HG02798 (cell line): ENCODE measurements around the gene GHR.
"Not testable (repeated sequence)": the region's sequence is repeated elsewhere in the genome, so short reads cannot be mapped to it uniquely, and the experiment has no call there.

ENCODE experiments used
- ATAC-seq: cut with Tn5 transposase; IDR thresholded peaks from one replicate; pipeline ENCODE4 v1.9.1; 2021; ENCODE audit warnings: mild to moderate bottlenecking; ENCODE audit not compliant: unreplicated experiment, poor library complexity

The GHR gene

DNA sequence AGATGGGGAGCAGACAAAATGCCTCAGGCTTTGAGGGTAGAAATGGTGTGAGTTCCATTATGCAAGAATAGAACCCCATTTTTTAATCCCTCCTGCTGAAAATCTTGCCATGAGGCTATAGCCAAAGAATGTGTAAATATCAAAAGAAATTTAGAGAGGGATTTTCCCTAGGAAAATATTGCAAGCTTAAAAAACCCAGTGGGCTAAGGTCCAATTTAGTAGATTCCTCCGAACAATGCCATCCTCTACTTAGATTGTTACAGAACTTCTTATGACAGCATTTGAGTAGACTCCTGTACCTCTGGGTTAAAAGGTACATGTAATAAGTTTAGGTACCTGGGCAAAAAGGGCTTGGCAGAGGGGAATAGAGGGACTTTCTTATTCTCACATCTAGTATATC lies 138.4 kb downstream of the GHR start:
- ATAC-seq = no peak

DNA sequence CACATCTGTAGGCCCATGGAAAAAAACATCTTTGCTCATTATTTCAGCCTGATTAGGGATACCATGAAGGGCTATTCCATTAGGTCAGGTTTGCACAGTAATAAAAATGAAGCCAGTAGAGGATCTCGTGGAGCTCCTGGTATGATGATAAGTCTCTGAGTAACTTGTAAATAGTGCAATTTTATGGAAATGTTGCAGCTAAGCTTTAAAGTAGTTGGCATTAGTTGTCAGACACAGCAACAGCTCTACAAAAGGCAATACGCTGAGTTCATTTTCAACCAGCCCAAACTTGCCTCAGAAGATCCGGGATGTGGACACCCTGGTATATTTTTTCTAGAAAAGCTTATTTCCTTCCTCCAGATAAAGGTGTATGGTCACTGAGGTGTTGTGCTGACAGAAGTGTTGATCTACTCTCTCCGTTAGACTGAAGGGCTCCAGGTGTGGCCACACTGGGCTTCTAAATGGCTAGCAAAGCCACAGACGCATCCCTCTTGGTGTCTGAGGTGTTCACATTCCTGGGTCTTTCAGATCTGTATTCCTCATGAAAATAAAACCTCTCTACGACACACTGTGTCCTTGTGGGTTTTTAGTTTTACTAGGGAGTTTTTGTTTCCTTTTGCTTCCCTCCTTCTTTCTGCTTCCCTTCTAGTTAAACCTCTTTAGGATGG lies 141.6 kb downstream of the GHR start:
- ATAC-seq = no peak

DNA sequence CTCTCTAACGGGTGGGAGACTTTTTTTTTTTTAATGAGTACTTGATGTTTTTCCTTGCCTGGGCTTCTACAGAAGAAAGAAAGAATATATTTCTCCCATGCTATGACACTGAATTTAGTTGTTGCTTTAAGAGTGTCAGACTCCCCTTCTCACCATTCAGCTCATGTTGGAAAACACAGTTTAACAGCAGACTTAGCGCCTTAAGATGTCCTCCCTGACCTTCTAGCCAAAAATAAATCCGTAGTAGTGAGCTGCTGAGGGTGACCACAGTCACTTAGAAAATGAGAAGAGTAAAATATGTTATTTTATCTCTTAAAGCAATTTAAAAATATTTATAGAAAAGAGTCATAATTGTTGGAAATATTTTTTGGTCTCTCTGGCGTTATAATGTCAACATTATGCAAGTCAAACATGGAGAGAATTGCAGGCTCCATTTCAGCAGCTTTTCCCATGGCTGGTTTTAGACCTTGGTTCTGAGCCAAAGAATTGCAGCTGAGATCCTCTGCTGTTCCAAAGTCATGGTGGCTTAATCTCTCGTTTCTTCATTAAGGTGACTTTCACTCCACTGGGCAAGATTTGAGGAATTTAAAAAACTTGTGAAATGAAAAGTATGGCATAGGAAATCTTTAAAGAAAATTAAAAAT lies 143.5 kb downstream of the GHR start:
- ATAC-seq = no peak

DNA sequence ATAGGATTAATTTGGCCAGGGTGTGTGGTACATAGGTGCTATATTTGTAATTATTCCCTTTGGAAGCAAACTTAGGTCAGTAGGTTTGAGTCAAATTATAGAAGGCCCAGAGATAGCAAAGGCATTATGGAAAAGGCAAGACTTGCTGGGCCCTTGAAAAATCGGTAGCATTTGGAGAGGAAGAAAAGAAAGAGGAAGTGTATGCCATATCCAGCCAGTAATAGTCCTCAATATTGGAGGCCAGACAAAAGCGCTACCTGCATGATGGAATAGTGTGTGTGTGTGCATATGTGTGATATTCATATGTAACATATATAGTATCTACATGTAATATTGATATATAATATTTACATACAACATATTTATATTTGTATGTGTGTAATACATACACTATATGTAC lies 146.1 kb downstream of the GHR start:
- no peak for ATAC-seq

DNA sequence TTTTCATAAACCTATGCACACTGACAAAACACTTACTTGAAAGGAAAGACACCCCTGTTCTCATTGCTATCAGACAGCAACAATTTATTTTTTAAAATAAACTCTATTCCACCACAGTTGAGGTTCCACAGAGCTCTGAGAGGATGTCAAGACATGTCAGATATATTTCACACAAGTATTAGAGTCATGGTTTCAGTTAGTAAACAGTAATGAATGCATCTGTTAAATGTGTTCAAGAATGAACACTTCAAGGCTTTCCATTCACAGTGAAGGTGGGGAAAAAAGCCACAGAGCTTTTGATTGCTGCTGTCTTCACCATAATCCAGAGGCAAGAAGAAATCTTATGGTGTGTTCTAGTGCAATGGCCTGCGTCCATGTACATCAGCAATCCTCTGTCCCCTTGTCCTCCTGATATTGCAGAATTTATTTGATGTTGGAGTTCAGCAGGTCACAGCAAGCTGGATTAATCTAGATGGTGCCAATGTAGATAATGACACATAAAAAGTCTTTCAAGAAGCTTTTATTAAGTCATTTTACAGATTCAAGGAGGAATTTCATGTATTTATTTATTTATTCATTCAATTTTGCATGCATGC lies 146.8 kb downstream of the GHR start:
- no peak for ATAC-seq

DNA sequence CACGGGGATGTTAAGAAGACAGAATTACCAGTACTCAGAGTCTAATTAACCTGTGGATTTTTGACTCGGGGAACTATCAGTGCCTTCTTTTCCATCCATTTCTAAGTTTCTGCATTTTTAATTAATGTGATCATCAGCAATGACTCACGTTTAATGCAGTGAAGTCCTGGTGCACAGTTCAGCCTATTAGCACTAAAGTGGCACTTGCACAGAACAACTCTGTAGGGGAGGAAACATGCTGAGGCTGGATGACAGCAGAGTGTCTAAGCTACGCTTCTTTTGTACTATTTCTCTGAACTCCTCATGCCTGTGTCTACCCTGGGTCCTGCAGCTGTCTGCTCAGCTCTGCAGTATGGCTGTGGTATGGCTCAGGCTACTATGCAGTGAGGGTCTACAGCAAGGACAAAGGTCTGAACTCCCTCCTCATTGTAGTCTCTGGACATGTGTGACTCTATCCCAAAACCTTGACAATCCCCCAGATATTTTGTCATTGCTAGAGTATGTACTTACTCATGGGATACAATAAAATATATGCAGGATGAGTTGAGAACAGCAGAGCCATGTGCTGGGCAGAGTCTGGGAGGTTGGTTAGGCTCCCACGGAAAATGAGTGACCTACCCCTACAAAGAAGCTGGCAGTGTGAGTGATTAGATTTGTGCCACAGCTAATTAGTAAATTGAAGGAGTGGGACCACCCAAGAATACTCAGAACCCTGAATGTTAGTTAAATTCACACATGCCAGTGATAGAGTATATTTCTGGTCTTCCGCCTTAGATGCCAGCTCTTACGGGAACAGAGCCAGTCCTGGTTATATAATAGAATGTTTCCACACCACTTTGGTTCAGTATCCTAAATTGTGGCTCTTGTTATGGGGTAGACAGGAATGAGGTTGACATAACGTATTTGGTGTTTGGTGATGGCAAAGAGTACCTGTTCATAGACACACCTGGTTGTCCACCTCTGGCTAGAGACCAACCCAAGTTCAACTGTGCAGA lies 148.0 kb downstream of the GHR start:
- ATAC-seq = no peak

DNA sequence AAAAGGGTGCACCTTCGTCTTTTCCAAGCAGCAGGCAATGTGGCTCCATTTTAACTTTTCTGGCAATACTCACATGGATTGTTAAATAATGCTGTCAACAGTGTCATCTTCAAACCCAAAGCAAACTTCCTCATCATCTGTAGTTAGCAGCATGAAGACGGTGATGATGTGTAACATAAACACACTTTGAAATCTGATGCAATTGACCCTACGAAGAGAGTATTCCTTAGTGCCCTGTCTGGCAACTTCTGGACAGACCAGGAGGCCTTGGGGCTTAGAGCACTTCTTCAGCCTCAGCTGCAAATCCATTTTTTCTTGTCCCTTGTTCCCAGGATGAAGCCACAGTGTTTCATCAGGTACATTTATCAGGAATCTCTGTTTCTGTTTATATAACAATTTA lies 149.1 kb downstream of the GHR start:
- no peak for ATAC-seq

DNA sequence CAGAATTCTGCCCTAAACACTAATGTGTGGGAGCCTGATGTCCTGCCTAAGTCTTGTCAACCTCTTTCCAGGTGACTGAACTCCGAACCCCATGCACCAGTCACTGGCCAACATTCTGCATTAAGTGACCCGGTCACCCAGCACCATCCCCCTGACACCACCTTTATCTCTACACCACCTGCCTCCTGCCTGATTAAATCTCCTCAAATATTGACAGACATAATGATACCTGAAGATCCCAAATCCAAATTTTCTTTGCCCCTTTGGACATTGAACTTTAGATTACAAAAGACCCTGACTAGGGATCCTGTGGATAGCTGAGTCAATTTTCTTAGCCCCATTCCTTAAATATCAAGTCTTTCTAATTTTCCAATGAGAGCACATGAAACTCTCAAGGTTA lies 150.1 kb downstream of the GHR start:
- ATAC-seq = no peak

DNA sequence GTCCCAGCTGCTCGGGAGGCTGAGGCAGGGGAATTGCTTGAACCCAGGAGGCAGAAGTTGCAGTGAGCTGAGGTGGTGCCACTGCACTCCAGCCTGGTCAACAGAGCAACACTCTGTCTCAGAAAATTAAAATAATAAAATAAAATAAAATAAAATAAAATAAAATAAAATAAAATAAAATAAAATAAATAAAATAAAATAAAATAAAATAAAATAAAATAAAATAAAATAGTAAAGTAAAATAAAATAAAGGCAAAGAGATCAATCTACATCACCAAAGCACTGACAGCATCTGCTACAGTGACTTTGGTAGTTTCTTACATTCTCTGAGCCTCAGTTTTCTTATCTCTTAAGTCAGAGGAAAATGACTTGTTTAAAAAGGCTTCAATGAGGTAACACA lies 152.7 kb downstream of the GHR start:
- not testable (repeated sequence) for ATAC-seq

DNA sequence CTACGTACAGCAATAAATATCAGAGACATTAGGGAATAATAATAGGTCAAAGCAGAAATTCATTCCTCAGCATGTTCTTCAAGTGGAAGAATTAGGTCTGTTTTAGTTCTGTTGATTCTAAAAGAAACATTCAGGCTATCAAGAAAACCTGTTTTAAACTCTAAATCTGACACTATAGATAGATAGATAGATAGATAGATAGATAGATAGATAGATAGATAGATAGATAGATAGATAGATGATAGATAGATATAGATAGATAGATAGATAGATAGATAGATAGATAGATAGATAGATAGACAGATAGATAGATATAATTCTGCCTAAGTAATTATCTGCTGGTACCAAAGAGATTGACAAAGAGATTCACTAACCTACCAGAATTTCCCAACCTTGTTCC lies 155.7 kb downstream of the GHR start:
- ATAC-seq = not testable (repeated sequence)

DNA sequence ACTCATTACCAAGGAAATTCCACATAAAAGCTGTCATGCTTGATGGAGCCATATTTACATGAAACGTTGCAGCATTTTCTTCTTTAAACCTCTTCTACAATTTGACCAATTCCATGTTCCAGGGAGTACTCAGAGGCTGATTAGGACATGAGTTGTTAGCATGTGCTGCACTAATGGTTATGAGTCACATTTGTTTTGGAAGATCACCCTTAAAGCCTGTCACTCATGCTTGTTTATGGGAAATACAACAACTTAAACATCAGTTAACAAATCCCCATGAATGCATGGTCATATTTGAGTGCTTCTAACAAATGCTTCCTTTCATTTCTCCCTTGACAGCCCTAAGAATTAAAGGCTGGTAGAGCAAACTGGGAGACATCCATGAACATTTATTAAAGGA lies 156.1 kb downstream of the GHR start:
- no peak for ATAC-seq

DNA sequence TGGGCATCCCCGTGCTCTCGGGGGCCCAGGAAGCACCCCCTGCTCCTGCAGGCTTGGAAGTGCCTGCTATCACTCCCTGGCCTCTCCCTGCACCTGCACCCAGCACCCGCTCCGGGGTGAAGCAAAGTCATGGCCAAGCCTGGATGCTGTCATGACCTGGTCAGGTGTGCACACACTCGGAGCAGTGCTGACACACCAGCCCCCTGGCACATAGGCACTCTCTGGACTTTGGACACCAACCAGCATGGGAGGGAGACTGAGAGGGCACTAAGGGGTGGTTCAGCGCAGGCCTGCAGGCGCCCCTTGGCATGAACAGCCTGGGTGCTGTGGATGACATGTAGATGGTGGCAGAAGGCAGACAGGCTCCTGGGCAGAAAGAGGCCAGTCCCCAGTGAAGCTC lies 158.6 kb downstream of the GHR start:
- no peak for ATAC-seq

DNA sequence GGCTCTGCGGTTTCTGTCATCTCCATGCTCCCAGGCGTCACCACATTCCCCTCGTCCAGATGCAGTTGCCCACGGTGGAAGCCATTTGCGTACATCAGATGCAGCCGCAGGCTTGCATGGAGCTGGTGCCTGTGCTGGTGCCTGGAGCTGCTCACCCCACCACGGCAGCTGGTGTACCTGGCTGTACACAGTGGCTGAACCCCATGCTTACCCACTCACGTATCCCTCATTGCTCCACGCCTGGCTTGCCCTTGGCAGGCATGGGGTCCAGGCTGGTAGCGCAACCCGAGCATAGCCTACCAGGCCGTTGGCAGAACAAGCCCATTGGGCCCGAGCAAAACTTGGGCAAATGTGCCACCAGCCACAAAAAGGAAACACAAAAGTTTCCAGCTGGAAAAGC lies 159.5 kb downstream of the GHR start:
- no peak for ATAC-seq

DNA sequence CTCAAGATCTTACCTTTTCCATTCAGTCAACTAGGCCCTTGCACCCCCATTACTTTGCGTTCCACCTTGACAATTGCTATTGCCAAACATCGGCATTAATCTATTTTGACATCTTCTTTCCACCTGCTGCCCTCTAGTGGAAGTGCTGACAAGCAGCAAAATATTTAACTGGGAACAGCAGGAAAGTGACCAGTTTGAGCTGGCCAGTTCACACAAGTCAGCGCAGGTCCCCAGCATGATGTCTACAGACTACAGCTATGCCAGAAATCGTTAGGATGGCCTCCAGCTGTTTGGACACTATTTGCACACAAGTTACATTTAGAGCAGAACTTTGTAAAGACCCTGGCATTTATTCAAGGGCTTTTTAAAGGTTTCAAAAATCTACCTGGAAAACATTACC lies 160.1 kb downstream of the GHR start:
- ATAC-seq = peak; percentile 71

DNA sequence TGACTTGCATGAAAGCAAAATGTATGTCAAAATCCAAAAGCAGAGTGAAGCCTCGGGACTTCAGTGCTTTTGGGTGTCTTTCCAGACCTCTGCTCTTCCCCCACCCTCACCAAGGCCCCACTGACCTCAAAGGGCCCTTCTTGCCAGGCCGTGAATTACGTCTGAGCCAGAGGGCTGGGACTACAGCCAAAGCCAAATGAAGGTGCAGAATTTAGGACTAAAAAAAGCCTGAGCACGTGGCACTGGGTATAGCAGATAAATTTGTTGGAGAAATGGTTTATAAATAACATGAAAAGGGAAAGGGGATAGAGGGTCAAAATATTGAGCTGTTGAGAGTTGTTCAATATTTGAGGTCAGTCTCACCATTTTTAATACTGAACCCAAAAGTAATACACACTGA lies 163.4 kb downstream of the GHR start:
- ATAC-seq = no peak

DNA sequence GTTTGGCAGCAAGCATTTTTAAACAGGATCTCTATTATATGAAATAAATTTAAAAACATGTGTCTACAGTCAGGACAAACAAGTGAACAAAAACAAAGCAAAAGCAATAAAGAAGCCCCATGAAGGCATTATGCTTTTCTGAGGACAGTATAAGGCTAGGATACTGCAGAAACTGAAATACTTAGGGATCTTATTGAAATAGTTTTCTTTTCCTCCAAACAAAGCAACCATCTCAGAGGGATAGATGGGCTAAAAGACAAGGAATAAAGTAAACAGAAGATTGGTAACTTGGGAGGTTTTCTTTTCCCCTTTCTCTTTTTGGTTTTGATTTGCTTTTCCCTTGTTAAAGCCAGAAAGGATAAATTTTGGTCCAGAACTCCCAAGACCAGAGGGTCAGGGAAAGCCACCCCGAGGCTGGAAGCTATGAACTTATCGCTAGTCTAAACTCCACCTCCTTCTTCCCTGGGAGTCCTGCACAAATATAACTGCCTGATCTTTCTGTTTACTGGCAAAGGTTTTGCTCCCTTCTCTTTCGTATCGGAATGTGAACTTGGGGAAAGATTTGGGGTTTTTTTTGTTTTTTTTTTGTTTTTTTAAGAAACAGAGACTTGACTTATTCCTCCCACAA lies 164.0 kb downstream of the GHR start:
- no peak for ATAC-seq

DNA sequence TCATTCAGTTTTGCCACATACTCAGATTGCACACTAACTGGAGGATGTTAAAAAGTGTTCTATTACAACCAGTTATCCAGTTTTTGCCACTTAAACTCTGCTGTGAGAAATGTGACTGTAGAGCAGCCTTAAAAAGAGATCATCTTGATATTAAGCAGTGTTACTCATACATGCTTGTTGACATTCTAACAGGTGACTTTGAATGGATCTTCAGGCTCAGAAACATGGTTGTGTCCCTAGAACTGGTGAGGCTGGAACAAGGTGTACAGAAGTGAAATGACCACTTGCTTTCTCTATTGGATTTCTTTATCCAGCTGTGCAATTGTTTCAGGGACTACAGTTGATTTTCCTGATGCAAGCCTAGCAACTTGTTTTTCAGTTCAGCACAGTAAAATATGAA lies 167.3 kb downstream of the GHR start:
- no peak for ATAC-seq

DNA sequence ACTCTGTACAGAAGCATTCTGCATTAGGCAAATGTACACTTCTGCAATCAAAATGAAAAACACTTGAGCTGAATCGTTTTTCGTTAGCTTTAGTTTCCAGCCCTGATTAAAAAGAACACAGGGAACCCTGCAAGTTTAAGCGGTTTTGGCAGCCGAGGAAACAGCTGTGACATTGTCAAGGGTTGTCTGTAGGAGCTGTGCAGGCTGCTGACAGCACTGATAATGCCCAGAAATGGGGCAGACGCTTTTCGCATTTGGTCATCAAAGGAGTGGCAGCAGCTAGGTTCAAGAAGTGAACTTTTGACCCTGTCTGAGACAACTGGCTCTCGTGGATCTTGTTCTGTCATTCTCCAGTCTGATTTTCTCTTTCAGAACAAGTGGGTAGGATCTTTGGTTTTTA lies 167.8 kb downstream of the GHR start:
- no peak for ATAC-seq

DNA sequence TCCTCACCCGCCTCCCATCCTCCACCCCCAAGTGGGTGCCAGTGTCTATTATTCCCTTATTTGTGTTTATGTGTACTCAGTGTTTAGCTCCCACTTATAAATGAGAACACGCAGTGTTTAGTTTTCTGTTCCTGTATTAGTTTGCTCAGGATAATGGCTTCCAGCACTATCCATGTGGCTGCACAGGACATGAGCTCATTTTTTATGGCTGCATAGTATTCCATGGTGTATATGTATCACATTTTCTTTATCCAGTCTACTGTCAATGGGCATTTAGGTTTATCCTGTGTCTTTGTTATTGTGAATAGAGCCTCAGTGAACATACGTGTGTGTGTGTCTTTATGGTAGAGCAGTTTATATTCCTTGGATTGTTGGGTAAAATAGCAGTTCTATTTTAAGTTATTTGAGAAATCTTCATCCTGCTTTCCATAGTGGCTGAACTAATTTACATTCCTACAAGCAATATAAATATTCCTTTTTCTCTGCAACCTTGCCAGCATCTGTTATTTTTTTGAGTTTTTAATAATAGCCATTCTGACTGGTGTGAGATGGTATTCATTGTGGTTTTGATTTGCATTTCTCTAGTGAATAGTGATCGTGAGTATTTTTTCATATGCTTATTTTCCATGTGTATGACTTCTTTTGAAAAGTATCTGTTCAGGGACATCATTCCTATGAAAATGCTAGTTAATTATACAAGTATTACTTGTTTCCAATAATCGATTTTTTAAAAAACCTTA lies 169.3 kb downstream of the GHR start:
- ATAC-seq = no peak

DNA sequence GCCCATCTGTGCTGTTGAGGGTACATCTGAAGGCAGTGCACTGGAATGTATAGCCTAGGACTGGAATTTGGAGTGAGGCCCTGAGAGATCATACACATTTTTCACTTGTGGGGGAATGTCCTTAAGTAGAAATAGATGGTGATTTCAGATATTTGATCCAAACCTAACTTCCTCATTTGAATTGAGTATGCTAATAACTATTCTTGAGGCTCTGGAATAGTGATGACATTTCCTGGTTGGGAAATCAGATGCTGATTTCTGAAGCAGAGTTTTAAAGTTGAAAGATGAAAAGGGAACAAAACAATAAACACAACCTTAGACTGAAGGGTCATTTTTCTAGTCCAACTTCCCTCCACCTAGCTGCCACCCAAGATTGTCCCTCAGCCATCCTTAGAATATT lies 170.4 kb downstream of the GHR start:
- ATAC-seq = no peak
